Mucosa of descending colon (tissue), 3 donors: ENCODE data around the gene CTNNB1. TPM values are rescaled to one million over a fixed set of nuclear protein-coding genes. Genes with fewer than 3 reads are reported as not detected.

Experiments
- ATAC-seq: fragments of 200-7000 bp; cut with Tn5 transposase; one replicate; pipeline ENCODE4 v1.9.1; 2020; ENCODE audit warnings: mild to moderate bottlenecking, moderate library complexity
- DNase-seq, 3 donors: peaks; one replicate each; pipeline ENCODE4 v3.0.0-alpha.2; 2020
- H3K36me3 ChIP-seq: fragments of 200-600 bp; one replicate; pipeline ENCODE4 v1.8.0; 2021; ENCODE audit warnings: low read depth, mild to moderate bottlenecking
- H3K4me1 ChIP-seq: fragments of 200-600 bp; one replicate; pipeline ENCODE4 v1.8.0; 2021; ENCODE audit warnings: low read depth, mild to moderate bottlenecking
- H3K4me3 ChIP-seq: fragments of 200-600 bp; one replicate; pipeline ENCODE4 v1.8.0; 2021; ENCODE audit warnings: mild to moderate bottlenecking
- H3K9me3 ChIP-seq: fragments of 200-600 bp; one replicate; pipeline ENCODE4 v1.8.0; 2021; ENCODE audit warnings: mild to moderate bottlenecking
- intact Hi-C, 2 donors: fragments of 100-400 bp; cut with DNase I in 1 of 2; cut with micrococcal nuclease in 1 of 2; formaldehyde crosslinking; loops; one replicate each; pipeline versions ENCODE4 v1.11.0 to v1.11.1; 2022; cut with DNase I, micrococcal nuclease
- total RNA-seq, 3 donors: library from RNA; stranded (reverse); fragmentation: NEBNext Ultra II Directional in 2 of 3; extraction: Animal tissue kit (Norgen Biotek cat#: 25700) in 2 of 3; gene quantifications; one replicate each; pipeline versions ENCODE4 v1.2.1 to v1.2.4, GENCODE V29; 2021 to 2023
- TF ChIP-seq, protein P1 (sequence below): fragments of 200-600 bp; IDR thresholded peaks from one replicate; pipeline ENCODE4 v1.8.0; 2022; ENCODE audit warnings: antibody characterized with exemption, mild to moderate bottlenecking
- donor health status: DM: no; HTN: no; CAD: no; lungs with moderate emphysema.
- donor health status: DM: no; HTN: no; CAD: no.
- donor health status: DM: no; HTN: yes; CAD: no.

CTNNB1 gene
- total RNA-seq, 3 donors from 2014 or later = 329 to 348 (median 342) TPM

DNA sequence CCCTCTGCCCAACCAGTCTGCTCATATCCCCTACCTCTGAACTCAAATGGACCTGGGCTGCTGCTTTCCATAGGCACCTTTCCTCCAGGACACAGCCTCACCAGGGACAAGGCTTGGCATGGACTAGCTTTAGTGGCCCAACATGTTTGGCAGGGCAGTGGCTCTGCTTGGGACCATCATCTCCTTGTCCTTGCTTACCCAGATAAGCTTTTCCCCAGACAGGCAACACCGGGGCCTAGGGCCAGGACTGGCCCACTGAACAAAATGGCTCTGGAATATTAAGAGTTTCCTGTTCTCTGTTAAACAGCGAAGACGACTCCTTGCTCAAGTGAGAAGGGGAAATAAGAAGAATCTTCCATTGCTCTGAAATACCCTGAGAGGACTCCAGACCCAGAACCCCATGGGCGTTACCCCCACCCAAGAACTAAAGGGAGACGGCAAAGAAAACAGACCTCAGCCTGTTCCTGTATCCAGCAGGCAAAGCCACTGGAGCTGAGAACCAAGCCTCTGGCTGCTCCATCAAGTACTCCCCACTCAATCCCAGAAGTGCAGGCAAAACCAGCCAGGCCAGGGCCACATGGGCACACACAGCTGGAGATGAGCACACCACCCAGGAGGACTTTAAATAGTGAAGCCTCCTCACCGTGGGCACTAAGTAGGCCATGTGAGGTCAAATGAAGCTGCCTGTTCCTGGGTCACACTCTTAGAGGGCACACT, 45.5 kb downstream of the CTNNB1 start:
- no peaks in the 10 kb centered on the region for H3K4me1 ChIP-seq
- ATAC-seq (peak; percentile 12), DNase-seq (no peak)
- no peaks in the 10 kb centered on the region for H3K9me3 ChIP-seq
- no peak overlapping the region for H3K4me3 ChIP-seq
- TF ChIP-seq, protein P1, sequence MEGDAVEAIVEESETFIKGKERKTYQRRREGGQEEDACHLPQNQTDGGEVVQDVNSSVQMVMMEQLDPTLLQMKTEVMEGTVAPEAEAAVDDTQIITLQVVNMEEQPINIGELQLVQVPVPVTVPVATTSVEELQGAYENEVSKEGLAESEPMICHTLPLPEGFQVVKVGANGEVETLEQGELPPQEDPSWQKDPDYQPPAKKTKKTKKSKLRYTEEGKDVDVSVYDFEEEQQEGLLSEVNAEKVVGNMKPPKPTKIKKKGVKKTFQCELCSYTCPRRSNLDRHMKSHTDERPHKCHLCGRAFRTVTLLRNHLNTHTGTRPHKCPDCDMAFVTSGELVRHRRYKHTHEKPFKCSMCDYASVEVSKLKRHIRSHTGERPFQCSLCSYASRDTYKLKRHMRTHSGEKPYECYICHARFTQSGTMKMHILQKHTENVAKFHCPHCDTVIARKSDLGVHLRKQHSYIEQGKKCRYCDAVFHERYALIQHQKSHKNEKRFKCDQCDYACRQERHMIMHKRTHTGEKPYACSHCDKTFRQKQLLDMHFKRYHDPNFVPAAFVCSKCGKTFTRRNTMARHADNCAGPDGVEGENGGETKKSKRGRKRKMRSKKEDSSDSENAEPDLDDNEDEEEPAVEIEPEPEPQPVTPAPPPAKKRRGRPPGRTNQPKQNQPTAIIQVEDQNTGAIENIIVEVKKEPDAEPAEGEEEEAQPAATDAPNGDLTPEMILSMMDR = no peak
- no peaks in the 10 kb centered on the region for H3K36me3 ChIP-seq
- intact Hi-C loops = no loop called here

GRCh38 chr3:41247055-41248004, 48.0 kb downstream of the CTNNB1 start:
- DNase-seq (no peak), ATAC-seq (no peak)
- TF ChIP-seq, protein P1 = no peak
- H3K4me3 ChIP-seq = no peak overlapping the region
- intact Hi-C loops = no loop called here
- no peaks in the 10 kb centered on the region for H3K9me3 ChIP-seq
- H3K4me1 ChIP-seq = no peaks in the 10 kb centered on the region
- H3K36me3 ChIP-seq = no peaks in the 10 kb centered on the region

- Histone ChIP-seq H3K4me3 (no peak overlapping the region), H3K4me1 (no peaks in the 10 kb centered on the region), H3K36me3 (no peaks in the 10 kb centered on the region), H3K9me3 (no peaks in the 10 kb centered on the region)
- TF ChIP-seq, protein P1 = no peak
- DNase-seq = no peak
- no peak for ATAC-seq
- intact Hi-C loops = no loop called here
These were observed 49.2 kb downstream of the CTNNB1 start for GRCh38 chr3:41248525-41248924.

- DNase-seq (no peak), ATAC-seq (no peak)
- Histone ChIP-seq H3K4me1 (no peaks in the 10 kb centered on the region), H3K36me3 (no peaks in the 10 kb centered on the region), H3K4me3 (no peak overlapping the region), H3K9me3 (no peaks in the 10 kb centered on the region)
- TF ChIP-seq, protein P1 = no peak
- intact Hi-C loops = no loop called here
These were observed 50.0 kb downstream of the CTNNB1 start for GRCh38 chr3:41249318-41249717.

DNA sequence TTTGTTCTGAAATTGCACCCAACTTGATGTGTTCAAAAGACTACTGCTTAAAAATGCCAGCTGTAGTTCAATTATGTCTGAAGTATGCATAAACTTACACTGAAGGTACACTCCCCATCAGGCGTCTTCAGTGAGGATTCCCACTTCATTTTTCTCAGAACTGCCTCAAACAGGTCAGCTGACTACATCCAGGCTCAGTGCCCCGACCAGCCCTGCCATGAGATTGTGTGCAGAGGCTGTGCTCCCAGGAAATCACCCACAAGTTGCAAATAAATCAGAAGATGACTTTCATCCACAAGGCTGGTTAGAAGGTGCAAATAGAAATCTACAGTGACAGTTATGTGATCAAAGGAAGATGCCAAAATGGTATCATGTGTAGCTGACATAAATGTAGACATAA, 51.5 kb downstream of the CTNNB1 start:
- Histone ChIP-seq H3K9me3 (no peaks in the 10 kb centered on the region), H3K4me3 (no peak overlapping the region), H3K36me3 (no peaks in the 10 kb centered on the region), H3K4me1 (no peaks in the 10 kb centered on the region)
- DNase-seq (no peak), ATAC-seq (no peak)
- TF ChIP-seq, protein P1 = no peak
- intact Hi-C loops = no loop called here
